Karpas-422 (cell line): Measurements from ENCODE around the gene TNFRSF11A. TPM values are rescaled to one million over a fixed set of nuclear protein-coding genes. Genes with fewer than 3 reads are reported as not detected.

Experiments
- DNase-seq: peaks from one replicate; pipeline ENCODE4 v3.0.0-alpha.2; 2015
- H2AFZ ChIP-seq: fragments of 200-600 bp; sonication (generic); 2 replicates; pipeline ENCODE4 v1.6.1; 2014; ENCODE audit warnings: antibody characterized with exemption, low read length, mixed read lengths
- H3K27ac ChIP-seq: fragments of 200-600 bp; sonication (generic); 2 replicates; pipeline ENCODE4 v1.5.1; 2014; ENCODE audit warnings: mild to moderate bottlenecking, low read length, moderate library complexity
- H3K27me3 ChIP-seq: fragments of 200-600 bp; sonication (generic); 2 replicates; pipeline ENCODE4 v1.6.1; 2014; ENCODE audit warnings: low read length, mixed read lengths
- H3K36me3 ChIP-seq: fragments of 200-600 bp; sonication (generic); 2 replicates; pipeline ENCODE4 v1.6.1; 2014; ENCODE audit warnings: low read length, mixed read lengths; ENCODE audit not compliant: insufficient read depth
- H3K4me1 ChIP-seq: fragments of 200-600 bp; sonication (generic); 2 replicates; pipeline ENCODE4 v1.6.1; 2014; ENCODE audit warnings: mild to moderate bottlenecking, low read length, mixed read lengths
- H3K4me2 ChIP-seq: fragments of 200-600 bp; sonication (generic); 2 replicates; pipeline ENCODE4 v1.6.1; 2014; ENCODE audit warnings: low read length, low read depth, mild to moderate bottlenecking; ENCODE audit not compliant: poor library complexity, severe bottlenecking
- H3K4me3 ChIP-seq: fragments of 200-600 bp; sonication (generic); 2 replicates; pipeline ENCODE4 v1.5.1; 2014; ENCODE audit warnings: mild to moderate bottlenecking, antibody characterized with exemption, low read length, mixed read lengths
- H3K79me2 ChIP-seq: fragments of 200-600 bp; sonication (generic); 2 replicates; pipeline ENCODE4 v1.6.1; 2014; ENCODE audit warnings: mild to moderate bottlenecking, low read length, mixed read lengths
- H3K9ac ChIP-seq: fragments of 200-600 bp; sonication (generic); 2 replicates; pipeline ENCODE4 v1.6.0; 2014; ENCODE audit warnings: low read length
- H3K9me2 ChIP-seq: fragments of 200-600 bp; sonication (generic), shearing (Covaris generic); replicated peaks from 2 replicates; pipeline ENCODE4 v1.6.0; 2014; ENCODE audit warnings: mild to moderate bottlenecking, low read length, moderate library complexity; ENCODE audit not compliant: insufficient read depth
- H3K9me3 ChIP-seq: fragments of 300-700, 200-600 bp; sonication (generic); 2 replicates; pipeline ENCODE4 v1.6.1; 2014; ENCODE audit warnings: low read length, mixed read lengths
- H4K20me1 ChIP-seq: fragments of 200-600 bp; sonication (generic); 2 replicates; pipeline ENCODE4 v1.6.1; 2014; ENCODE audit warnings: mild to moderate bottlenecking, antibody characterized with exemption, low read length, low read depth; ENCODE audit not compliant: insufficient read depth
- total RNA-seq: library from RNA; depleted of rRNA; stranded (reverse); fragments of >200 nt; shearing (Covaris generic); gene quantifications from 2 replicates; pipeline ENCODE4 v1.2.3, GENCODE V29; 2014; ENCODE audit warnings: low replicate concordance

The TNFRSF11A gene
- total RNA-seq, 1 experiment from 2014 or later = 1.0 TPM

DNA sequence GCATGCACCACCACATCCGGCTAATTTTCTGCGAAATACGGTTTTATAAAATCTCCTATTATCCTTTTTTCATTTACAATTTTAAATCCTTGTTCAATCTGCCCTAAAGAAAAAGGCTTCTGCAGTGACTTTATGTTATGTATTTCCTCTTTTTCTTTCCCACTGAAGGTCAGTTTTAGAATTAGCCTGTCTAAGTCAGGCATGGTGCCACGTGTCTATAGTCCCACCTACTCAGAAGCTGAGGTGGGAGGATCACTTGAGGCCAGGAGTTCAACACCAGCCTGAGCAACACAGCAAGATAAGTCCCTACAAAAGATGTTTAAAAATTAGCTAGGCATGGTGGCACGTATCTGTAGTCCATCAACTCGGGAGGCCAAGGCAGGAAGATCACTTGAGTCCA is 39.8 kb upstream of the TNFRSF11A start:
- DNase-seq = no peak
- no peak overlapping the region for H2AFZ ChIP-seq
- no peaks in the 10 kb centered on the region for H4K20me1 ChIP-seq
- no peak overlapping the region for H3K4me2 ChIP-seq
- no peaks in the 10 kb centered on the region for H3K9me3 ChIP-seq
- peaks cover 44% of the 10 kb centered on the region for H3K79me2 ChIP-seq
- H3K4me3 ChIP-seq = no peak overlapping the region
- H3K27me3 ChIP-seq = no peaks in the 10 kb centered on the region
- peaks cover 31% of the 10 kb centered on the region for H3K4me1 ChIP-seq
- H3K9me2 ChIP-seq = no peaks in the 10 kb centered on the region
- peaks cover 38% of the 10 kb centered on the region for H3K36me3 ChIP-seq
- H3K9ac ChIP-seq = no peak overlapping the region
- H3K27ac ChIP-seq = no peak overlapping the region

DNA sequence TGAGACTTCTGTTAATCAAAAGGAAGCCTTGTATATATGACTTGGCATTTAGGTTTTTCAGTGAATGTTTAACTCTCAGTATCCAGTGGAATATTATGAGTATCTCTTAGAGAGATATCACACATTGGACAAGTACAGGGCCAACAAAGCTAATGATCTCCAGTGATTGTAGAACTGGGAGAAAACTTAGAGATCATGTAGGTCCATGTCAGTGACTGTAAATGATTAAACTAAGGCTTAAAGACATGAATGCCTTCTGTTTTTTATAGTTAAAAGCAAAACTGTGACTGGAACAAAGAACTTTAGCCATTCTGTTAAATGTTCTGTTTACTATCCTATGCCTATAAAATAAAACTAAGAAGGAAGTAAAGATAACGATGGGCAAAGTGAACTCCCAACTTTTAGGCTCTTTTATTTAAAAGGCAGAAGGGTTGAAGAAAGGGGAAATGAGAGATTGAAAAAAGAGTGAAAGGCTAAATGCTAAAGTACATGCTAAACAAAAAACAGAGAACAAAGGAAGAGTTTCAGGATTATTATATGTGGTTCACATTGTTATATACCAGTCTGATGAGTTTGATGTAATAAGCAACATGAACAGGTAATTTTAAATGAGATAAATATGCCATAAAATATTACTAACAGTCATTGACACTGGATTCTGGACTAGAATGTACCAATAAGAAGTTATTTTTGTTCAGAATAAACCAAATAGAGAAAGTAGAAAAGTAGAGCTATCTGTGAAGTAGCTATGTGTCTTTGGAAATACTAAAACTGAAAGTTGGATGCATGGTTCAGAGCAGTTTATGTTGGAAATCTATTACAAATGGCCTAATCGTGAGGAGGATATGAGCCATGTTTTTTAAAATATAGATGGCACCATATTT is 37.1 kb upstream of the TNFRSF11A start:
- peaks cover 51% of the 10 kb centered on the region for H3K36me3 ChIP-seq
- no peak overlapping the region for H3K4me3 ChIP-seq
- H2AFZ ChIP-seq = no peak overlapping the region

DNA sequence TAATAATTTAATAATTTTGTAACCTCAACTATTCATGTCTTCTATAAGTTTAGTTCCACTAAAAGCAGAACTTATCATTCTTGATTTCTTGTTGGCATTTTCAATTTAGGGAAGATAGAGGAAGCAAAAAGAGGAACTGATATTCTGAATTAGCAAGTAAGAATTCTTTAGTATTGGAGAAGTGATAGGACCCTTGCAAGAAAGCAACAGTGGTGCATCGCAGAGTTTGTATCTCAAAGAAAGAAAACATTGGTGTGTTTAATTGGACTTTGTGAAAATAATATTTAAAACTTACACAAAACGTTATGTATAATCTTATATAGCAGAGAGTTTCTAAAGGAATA is 36.5 kb upstream of the TNFRSF11A start:
- no peak overlapping the region for H3K9ac ChIP-seq
- H3K4me1 ChIP-seq = peaks cover 24% of the 10 kb centered on the region
- no peaks in the 10 kb centered on the region for H4K20me1 ChIP-seq
- no peaks in the 10 kb centered on the region for H3K9me3 ChIP-seq
- H3K27me3 ChIP-seq = no peaks in the 10 kb centered on the region
- H2AFZ ChIP-seq = no peak overlapping the region
- no peaks in the 10 kb centered on the region for H3K9me2 ChIP-seq
- H3K4me3 ChIP-seq = no peak overlapping the region
- peak overlapping the region; percentile 48 for H3K4me2 ChIP-seq
- H3K36me3 ChIP-seq = peaks cover 47% of the 10 kb centered on the region
- peak; percentile 81 for DNase-seq
- peak overlapping the region; percentile 77 for H3K27ac ChIP-seq
- H3K79me2 ChIP-seq = peaks cover 32% of the 10 kb centered on the region

More for the DNA sequence above, 37.1 kb upstream of the TNFRSF11A start:
- peak overlapping the region; percentile 77 for H3K27ac ChIP-seq
- no peaks in the 10 kb centered on the region for H3K9me2 ChIP-seq
- no peak for DNase-seq
- peaks cover 38% of the 10 kb centered on the region for H3K79me2 ChIP-seq
- no peaks in the 10 kb centered on the region for H3K27me3 ChIP-seq
- no peaks in the 10 kb centered on the region for H3K9me3 ChIP-seq
- H3K9ac ChIP-seq = no peak overlapping the region
- no peaks in the 10 kb centered on the region for H4K20me1 ChIP-seq
- peaks cover 24% of the 10 kb centered on the region for H3K4me1 ChIP-seq
- peak overlapping the region; percentile 48 for H3K4me2 ChIP-seq

DNA sequence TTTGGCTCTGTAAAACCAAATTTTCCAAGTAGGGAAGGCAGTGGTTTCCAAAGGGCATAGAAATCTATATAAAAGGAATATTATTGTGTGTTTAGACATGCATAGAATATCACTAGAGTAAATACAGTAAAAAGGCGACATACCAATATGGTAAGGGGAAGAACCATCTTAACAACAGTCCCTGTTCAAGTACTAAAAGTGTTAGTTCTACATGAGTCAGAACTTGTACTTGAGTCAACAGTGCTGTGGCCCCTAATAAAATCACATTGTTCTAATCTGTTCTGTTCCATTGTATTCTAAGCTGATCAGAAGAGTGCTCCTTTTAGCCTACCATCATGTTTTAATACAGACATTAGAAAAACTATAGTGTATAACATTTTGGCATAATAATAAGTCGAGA is 36.1 kb upstream of the TNFRSF11A start:
- Histone ChIP-seq H3K4me3 (no peak overlapping the region), H3K9ac (no peak overlapping the region), H4K20me1 (no peaks in the 10 kb centered on the region), H3K9me2 (no peaks in the 10 kb centered on the region), H3K4me1 (peaks cover 24% of the 10 kb centered on the region), H3K27ac (peak overlapping the region; percentile 77; the same call in 1 of the 2 replicates), H3K27me3 (no peaks in the 10 kb centered on the region), H3K9me3 (no peaks in the 10 kb centered on the region), H3K36me3 (peaks cover 48% of the 10 kb centered on the region), H3K79me2 (peaks cover 32% of the 10 kb centered on the region), H3K4me2 (peak overlapping the region; percentile 48), H2AFZ (no peak overlapping the region)
- no peak for DNase-seq

- Histone ChIP-seq H3K4me1 (peaks cover 3% of the 10 kb centered on the region), H4K20me1 (no peaks in the 10 kb centered on the region)
Measured at GRCh38 chr18:62294073-62294472, 31.0 kb upstream of the TNFRSF11A start.

GRCh38 chr18:62300359-62300963 is 24.6 kb upstream of the TNFRSF11A start:
- H3K4me3 ChIP-seq = no peak overlapping the region
- H3K9me3 ChIP-seq = no peaks in the 10 kb centered on the region
- H3K9ac ChIP-seq = no peak overlapping the region
- no peak for DNase-seq
- H3K27me3 ChIP-seq = no peaks in the 10 kb centered on the region
- H3K9me2 ChIP-seq = no peaks in the 10 kb centered on the region
- no peak overlapping the region for H2AFZ ChIP-seq
- no peak overlapping the region for H3K27ac ChIP-seq
- H3K4me1 ChIP-seq = no peaks in the 10 kb centered on the region
- no peak overlapping the region for H3K4me2 ChIP-seq
- H3K36me3 ChIP-seq = peaks cover 20% of the 10 kb centered on the region; the same call in 1 of the 2 replicates
- H4K20me1 ChIP-seq = no peaks in the 10 kb centered on the region
- peaks cover 3% of the 10 kb centered on the region; the same call in 1 of the 2 replicates for H3K79me2 ChIP-seq

More at GRCh38 chr18:62294073-62294472, 31.0 kb upstream of the TNFRSF11A start:
- no peak overlapping the region for H3K27ac ChIP-seq
- H3K9me3 ChIP-seq = no peaks in the 10 kb centered on the region
- no peak for DNase-seq
- H3K9ac ChIP-seq = no peak overlapping the region
- H3K4me2 ChIP-seq = no peak overlapping the region
- no peaks in the 10 kb centered on the region for H3K27me3 ChIP-seq
- no peak overlapping the region for H2AFZ ChIP-seq
- H3K4me3 ChIP-seq = no peak overlapping the region
- peaks cover 52% of the 10 kb centered on the region for H3K36me3 ChIP-seq
- no peaks in the 10 kb centered on the region for H3K9me2 ChIP-seq
- peaks cover 24% of the 10 kb centered on the region for H3K79me2 ChIP-seq

DNA sequence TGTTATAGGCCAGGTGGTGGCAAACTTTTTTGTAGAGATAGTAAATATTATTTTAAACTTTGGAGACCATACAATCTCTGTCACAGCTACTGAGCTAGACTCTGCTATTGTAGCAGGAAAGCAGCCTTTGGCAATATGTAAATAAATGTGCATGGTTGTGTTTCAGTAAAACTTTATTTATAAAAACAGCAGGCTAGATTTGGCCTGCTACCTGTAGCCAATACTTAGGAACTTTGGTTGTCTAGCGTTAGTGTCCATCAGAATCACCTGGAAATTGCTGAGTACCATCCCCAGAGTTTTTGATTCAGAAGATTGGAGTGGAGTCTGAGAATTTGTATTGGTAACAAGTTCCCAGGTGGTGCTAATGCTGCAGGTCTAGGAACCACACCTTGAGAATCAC is 23.8 kb upstream of the TNFRSF11A start:
- no peak overlapping the region for H3K4me2 ChIP-seq
- peaks cover 19% of the 10 kb centered on the region; the same call in 1 of the 2 replicates for H3K36me3 ChIP-seq
- H2AFZ ChIP-seq = no peak overlapping the region
- no peak overlapping the region for H3K27ac ChIP-seq
- H3K9ac ChIP-seq = no peak overlapping the region
- no peaks in the 10 kb centered on the region for H3K9me3 ChIP-seq
- H3K4me3 ChIP-seq = no peak overlapping the region
- DNase-seq = no peak
- H4K20me1 ChIP-seq = no peaks in the 10 kb centered on the region
- no peaks in the 10 kb centered on the region for H3K27me3 ChIP-seq
- H3K9me2 ChIP-seq = no peaks in the 10 kb centered on the region
- no peaks in the 10 kb centered on the region for H3K4me1 ChIP-seq
- H3K79me2 ChIP-seq = peaks cover 3% of the 10 kb centered on the region; the same call in 1 of the 2 replicates

DNA sequence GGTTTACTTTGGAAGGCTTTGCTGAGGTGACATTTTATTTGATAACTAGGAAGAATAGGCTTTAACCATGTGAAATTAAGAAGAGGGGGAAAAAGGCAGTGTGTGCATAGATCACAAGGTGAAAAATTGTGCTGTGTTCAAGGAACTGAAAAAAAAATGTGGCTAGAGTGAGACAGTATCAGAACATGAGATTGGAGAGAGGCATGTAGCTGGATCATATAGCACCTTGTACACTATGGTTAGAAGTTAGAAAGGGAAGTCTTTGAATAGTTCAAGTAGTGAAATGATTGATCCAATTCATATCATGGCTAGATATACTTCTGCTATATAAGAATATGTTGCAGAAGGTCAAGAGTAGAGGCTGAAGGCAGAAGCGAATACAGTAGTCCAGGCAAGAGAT is 12.3 kb upstream of the TNFRSF11A start:
- H3K27ac ChIP-seq = no peak overlapping the region
- H3K36me3 ChIP-seq = peaks cover 8% of the 10 kb centered on the region; the same call in 1 of the 2 replicates
- DNase-seq = no peak
- H3K4me2 ChIP-seq = no peak overlapping the region
- H2AFZ ChIP-seq = no peak overlapping the region
- no peaks in the 10 kb centered on the region for H4K20me1 ChIP-seq
- no peak overlapping the region for H3K4me3 ChIP-seq
- H3K9me3 ChIP-seq = no peaks in the 10 kb centered on the region
- H3K27me3 ChIP-seq = no peaks in the 10 kb centered on the region
- no peak overlapping the region for H3K9ac ChIP-seq
- H3K79me2 ChIP-seq = no peaks in the 10 kb centered on the region
- no peaks in the 10 kb centered on the region for H3K4me1 ChIP-seq
- no peaks in the 10 kb centered on the region for H3K9me2 ChIP-seq
